HFFc6 (cell line): ENCODE results near the gene SAMHD1. TPM values are rescaled to one million over a fixed set of nuclear protein-coding genes. Genes with fewer than 3 reads are reported as not detected.

Experiments
- DNase-seq: peaks from one replicate; pipeline ENCODE4 v3.0.0-alpha.2; 2018
- H3K27ac Mint-ChIP-seq: 2 replicates; pipeline ENCODE4 v1.8.0; 2020; ENCODE audit warnings: mild to moderate bottlenecking, mixed read lengths
- H3K27me3 Mint-ChIP-seq: 2 replicates; pipeline ENCODE4 v1.8.0; 2021; ENCODE audit warnings: mild to moderate bottlenecking, moderate library complexity, mixed read lengths; ENCODE audit not compliant: insufficient read depth
- H3K36me3 Mint-ChIP-seq: 2 replicates; pipeline ENCODE4 v1.8.0; 2021; ENCODE audit warnings: low read depth, mixed read lengths
- H3K4me1 Mint-ChIP-seq: 2 replicates; pipeline ENCODE4 v1.8.0; 2020; ENCODE audit warnings: low read depth, mixed read lengths
- H3K4me3 Mint-ChIP-seq: 2 replicates; pipeline ENCODE4 v1.8.0; 2020; ENCODE audit warnings: mild to moderate bottlenecking, moderate library complexity, mixed read lengths
- H3K9me3 Mint-ChIP-seq: 2 replicates; pipeline ENCODE4 v1.8.0; 2020; ENCODE audit warnings: mild to moderate bottlenecking, mixed read lengths
- CTCF ChIP-seq: fragments of 200-600 bp; sonication (generic); IDR thresholded peaks from 2 replicates; pipeline ENCODE4 v1.5.0; 2021; ENCODE audit warnings: antibody characterized with exemption, mild to moderate bottlenecking
- total RNA-seq, 6 experiments: library from RNA; stranded (reverse); fragmentation: NEBNext Ultra II Directional; extraction: Animal tissue kit (Norgen Biotek cat#: 25700); gene quantifications; 2 replicates in 1 of 6; 3 replicates in 5 of 6; pipeline ENCODE4 v1.2.3, GENCODE V29; 2021

SAMHD1 gene
- total RNA-seq, 6 experiments from 2014 or later: 19.4 to 31.3 (median 23.8) TPM

GRCh38 chr20:36927704-36928103 lies 23.8 kb downstream of the SAMHD1 start:
- Mint-ChIP-seq H3K36me3 (peaks cover 11% of the 10 kb centered on the region; the same call in 1 of the 2 replicates), H3K27me3 (no peaks in the 10 kb centered on the region; the same call in 1 of the 2 replicates), H3K9me3 (no peaks in the 10 kb centered on the region), H3K4me1 (peaks cover 27% of the 10 kb centered on the region), H3K27ac (no peak overlapping the region), H3K4me3 (no peak overlapping the region)
- no peak for DNase-seq
- TF ChIP-seq CTCF: no peak

DNA sequence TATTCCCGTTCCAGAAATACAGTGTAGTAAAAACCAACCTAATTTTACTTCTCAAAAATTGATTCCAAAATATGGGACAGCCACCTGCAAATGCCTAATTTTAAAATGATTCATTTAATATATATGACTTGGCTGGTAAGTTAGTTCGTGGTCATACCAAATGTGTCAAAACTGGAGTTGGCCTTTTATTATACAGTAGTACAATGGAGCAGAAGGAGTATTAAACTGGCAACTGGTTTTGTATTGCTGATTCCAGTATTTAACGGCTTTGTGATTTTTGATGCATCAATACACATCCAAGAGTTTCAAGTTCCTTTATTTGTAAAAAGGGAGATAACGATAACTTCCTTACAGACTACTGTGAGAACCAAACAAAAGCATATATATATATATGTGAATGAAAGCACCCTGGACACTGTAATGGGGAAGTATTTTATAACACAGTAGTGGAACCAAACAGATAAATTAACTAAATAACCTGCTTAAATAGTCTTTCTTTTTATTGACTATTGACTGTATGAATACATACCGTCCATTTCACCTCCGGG lies 24.8 kb downstream of the SAMHD1 start:
- TF ChIP-seq CTCF: no peak
- no peak overlapping the region for H3K4me3 Mint-ChIP-seq
- H3K36me3 Mint-ChIP-seq: peaks cover 11% of the 10 kb centered on the region; the same call in 1 of the 2 replicates
- no peaks in the 10 kb centered on the region for H3K9me3 Mint-ChIP-seq
- no peaks in the 10 kb centered on the region; the same call in 1 of the 2 replicates for H3K27me3 Mint-ChIP-seq
- DNase-seq: no peak
- no peak overlapping the region for H3K27ac Mint-ChIP-seq
- peaks cover 25% of the 10 kb centered on the region for H3K4me1 Mint-ChIP-seq

DNA sequence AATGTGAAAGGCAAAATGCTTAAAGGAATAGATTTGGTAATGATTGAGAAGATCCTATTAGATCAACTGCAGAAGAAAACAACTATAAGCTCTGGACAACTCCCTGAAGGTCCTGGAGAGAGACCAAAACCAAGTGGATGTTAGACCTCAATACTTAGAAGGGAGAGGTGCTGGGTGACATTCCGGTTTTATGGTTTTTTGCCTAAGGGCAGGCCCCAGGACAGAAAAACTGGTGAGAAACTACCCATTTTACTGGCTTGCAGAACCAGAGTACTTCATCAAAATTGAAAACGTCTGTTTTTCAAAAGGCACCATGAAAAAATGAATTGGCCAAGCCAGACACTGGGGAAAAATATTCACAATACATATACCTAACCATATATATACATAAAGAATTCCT lies 26.3 kb downstream of the SAMHD1 start:
- TF ChIP-seq CTCF: no peak
- 0 out of 2 replicates have a peak, but pooled peaks cover 4% of the 10 kb centered on the region for H3K36me3 Mint-ChIP-seq
- peak; percentile 15 for DNase-seq

GRCh38 chr20:36924167-36925045 lies 27.1 kb downstream of the SAMHD1 start:
- no peak overlapping the region for H3K4me3 Mint-ChIP-seq
- 0 out of 2 replicates have a peak, but pooled peaks cover 4% of the 10 kb centered on the region for H3K36me3 Mint-ChIP-seq
- H3K4me1 Mint-ChIP-seq: peaks cover 18% of the 10 kb centered on the region
- no peaks in the 10 kb centered on the region for H3K9me3 Mint-ChIP-seq
- no peak for DNase-seq
- no peak for TF ChIP-seq CTCF
- H3K27ac Mint-ChIP-seq: no peak overlapping the region
- no peaks in the 10 kb centered on the region; the same call in 1 of the 2 replicates for H3K27me3 Mint-ChIP-seq

More for the DNA sequence above, 26.3 kb downstream of the SAMHD1 start:
- Mint-ChIP-seq H3K9me3 (no peaks in the 10 kb centered on the region), H3K27me3 (no peaks in the 10 kb centered on the region; the same call in 1 of the 2 replicates), H3K4me3 (no peak overlapping the region), H3K4me1 (peaks cover 21% of the 10 kb centered on the region), H3K27ac (no peak overlapping the region)

- Mint-ChIP-seq H3K4me3 (no peak overlapping the region), H3K9me3 (no peaks in the 10 kb centered on the region), H3K36me3 (no peaks in the 10 kb centered on the region), H3K27ac (no peak overlapping the region), H3K27me3 (no peaks in the 10 kb centered on the region), H3K4me1 (peaks cover 11% of the 10 kb centered on the region)
- no peak for TF ChIP-seq CTCF
- DNase-seq: no peak
Measured at GRCh38 chr20:36920334-36920730, 31.2 kb downstream of the SAMHD1 start.
